HepG2 (cell line): ENCODE results near the gene PYGB. TPM values are rescaled to one million over a fixed set of nuclear protein-coding genes. Genes with fewer than 3 reads are reported as not detected.

Experiments
- ATAC-seq: fragments of 200-7000 bp; cut with Tn5 transposase; 3 replicates; pipeline ENCODE4 v1.9.1; 2020; ENCODE audit warnings: mild to moderate bottlenecking, moderate library complexity
- BruUV-seq: library from RNA; stranded (reverse); fragments of 400-500 nt; replicated peaks from 2 replicates; lab custom pipeline; 2021; lab: Mats Ljungman, UMichigan
- CTCF ChIA-PET: fragments of 300-600 bp; formaldehyde crosslinking; extraction: SDS; loops from one replicate; lab custom pipeline; 2021; ENCODE audit warnings: low total read pairs, inconsistent platforms, low intra/inter-chr PET ratio; lab: Yijun Ruan, JAX
- POLR2A ChIA-PET: fragments of 350-600 bp; sonication (Branson Sonifier 250); formaldehyde crosslinking; loops from one replicate; lab custom pipeline; 2020; ENCODE audit warnings: antibody characterized with exemption, inconsistent platforms; lab: Yijun Ruan, JAX
- DNase-seq: peaks from one replicate; pipeline ENCODE4 v3.0.0-alpha.2; 2015; ENCODE audit warnings: low spot score
- FAIRE-seq: peaks from 3 replicates; lab custom pipeline; 2011; peaks lifted over from hg19 to GRCh38; lab: Jason Lieb, UNC
- H2AFZ ChIP-seq: one replicate; pipeline ENCODE4 v1.6.1; 2011; ENCODE audit warnings: low read length, inconsistent platforms
- H3K27ac ChIP-seq: fragments of 300-600 bp; 3 replicates; pipeline ENCODE4 v1.8.0; 2011; ENCODE audit warnings: mixed run types, mild to moderate bottlenecking, mixed read lengths, low read length, inconsistent platforms; ENCODE audit not compliant: insufficient read depth; ENCODE audit errors: extremely low read length
- H3K27me3 ChIP-seq, 2 experiments: fragments of 200-600 bp in 1 of 2; 2 replicates in 1 of 2; 3 replicates in 1 of 2; pipeline versions ENCODE4 v1.6.0 to v1.8.0; 2011; ENCODE audit warnings: low read length in 2 of 2, mild to moderate bottlenecking in 2 of 2, moderate library complexity in 2 of 2, inconsistent platforms in 1 of 2; ENCODE audit not compliant: insufficient read depth in 2 of 2, control insufficient read depth in 1 of 2
- H3K36me3 ChIP-seq, 2 experiments: fragments of 200-600 bp in 1 of 2; replicated peaks in 1 of 2; 2 replicates in 1 of 2; 3 replicates in 1 of 2; pipeline versions ENCODE4 v1.5.1 to v1.8.0; 2011; ENCODE audit warnings: low read length in 2 of 2, inconsistent platforms in 1 of 2; ENCODE audit not compliant: insufficient read depth in 2 of 2, control insufficient read depth in 1 of 2
- H3K4me1 ChIP-seq: 2 replicates; pipeline ENCODE4 v1.5.1; 2012; ENCODE audit warnings: low read length, inconsistent platforms; ENCODE audit not compliant: insufficient read depth
- H3K4me2 ChIP-seq: 2 replicates; pipeline ENCODE4 v1.6.0; 2011; ENCODE audit warnings: low read depth, low read length, inconsistent platforms
- H3K4me3 ChIP-seq, 3 experiments: fragments of 200-600 bp in 1 of 3; sonication (generic), shearing (Covaris generic) in 1 of 3; replicated peaks in 1 of 3; 2 replicates each; pipeline ENCODE4 v1.5.1; 2011 to 2016; ENCODE audit warnings: low read length in 3 of 3, inconsistent platforms in 2 of 3, low read depth in 2 of 3, mild to moderate bottlenecking in 2 of 3, control low read depth in 1 of 3, mixed read lengths in 1 of 3; ENCODE audit not compliant: insufficient read depth in 1 of 3
- H3K79me2 ChIP-seq: one replicate; pipeline ENCODE4 v1.6.1; 2011; ENCODE audit warnings: low read length, inconsistent platforms; ENCODE audit not compliant: insufficient read depth
- H3K9ac ChIP-seq: 2 replicates; pipeline ENCODE4 v1.6.0; 2011; ENCODE audit warnings: mild to moderate bottlenecking, low read depth, low read length, inconsistent platforms; ENCODE audit not compliant: insufficient read depth
- H3K9me3 ChIP-seq: 2 replicates; pipeline ENCODE4 v1.5.1; 2012; ENCODE audit warnings: mild to moderate bottlenecking, low read length
- H4K20me1 ChIP-seq: 2 replicates; pipeline ENCODE4 v1.6.0; 2011; ENCODE audit warnings: inconsistent platforms, mild to moderate bottlenecking, low read length, moderate library complexity; ENCODE audit not compliant: insufficient read depth
- CTCF ChIP-seq: sonication (generic); formaldehyde crosslinking; IDR thresholded peaks from 2 replicates; pipeline ENCODE4 v1.5.0; 2020; ENCODE audit warnings: mild to moderate bottlenecking, missing genetic modification reagents, moderate library complexity
- MAFK ChIP-seq, 2 experiments: IDR thresholded peaks in 1 of 2; conservative IDR thresholded peaks in 1 of 2; 2 replicates each; pipeline ENCODE4 v1.6.1; 2011; ENCODE audit warnings: improper control_type of control experiment in 2 of 2, low read length in 2 of 2
- WGBS: methylation state at CpG from one replicate; pipeline ENCODE4 v1.1.6; 2017; ENCODE audit warnings: low lambda C conversion rate; 5-methylcytosine and 5-hydroxymethylcytosine counted together
- in situ Hi-C: cut with HindIII; loops from 2 replicates; pipeline ENCODE4 v1.10.0; 2017; ENCODE audit warnings: low pct_unique_long_range_greater_than_20kb; ENCODE audit not compliant: extremely low pct_ligation_motif_present
- intact Hi-C: fragments of 100-400 bp; cut with micrococcal nuclease; formaldehyde crosslinking; loops from one replicate; pipeline ENCODE4 v1.10.0; 2022; ENCODE audit not compliant: unreplicated experiment
- polyA plus RNA-seq, 8 experiments: library from polyadenylated mRNA; depleted of rRNA in 3 of 8; stranded (reverse) in 7 of 8; unstranded in 1 of 8; fragments of >200 nt; fragmentation: Illumina TruSeq in 4 of 8; extraction: Trizol in 4 of 8; gene quantifications; 2 replicates each; pipeline versions ENCODE4 v1.2.1 to v1.2.3, GENCODE V29; 2011 to 2016; ENCODE audit warnings: low read depth in 4 of 8, missing spikeins in 1 of 8, mixed read lengths in 1 of 8; ENCODE audit not compliant: insufficient read depth in 1 of 8
- total RNA-seq, 5 experiments: library from RNA; depleted of rRNA; stranded (reverse); fragments of >200 nt; fragmentation: Illumina TruSeq; extraction: Trizol; gene quantifications; 2 replicates each; pipeline ENCODE4 v1.2.3, GENCODE V29; 2016; ENCODE audit warnings: low read depth in 1 of 5
- TF ChIP-seq, protein P1 (sequence below), 2 experiments: sonication (generic) in 1 of 2; formaldehyde crosslinking in 1 of 2; IDR thresholded peaks; 2 replicates each; pipeline versions ENCODE4 v1.5.1 to v1.6.1; 2011 to 2020; ENCODE audit warnings: borderline replicate concordance in 1 of 2, low read depth in 1 of 2, low read length in 1 of 2, mild to moderate bottlenecking in 1 of 2, missing genetic modification reagents in 1 of 2, moderate library complexity in 1 of 2

The PYGB gene
- total and polyA plus RNA-seq, 2 of the 13 experiments (the other 11 are each of a cell fraction or from before 2014, with no cell fraction given), result 24.2 to 86.3 TPM

- no TSS peak for BruUV-seq
- Histone ChIP-seq H3K4me3 (no peak overlapping the region), H3K9me3 (no peaks in the 10 kb centered on the region), H3K4me2 (no peak overlapping the region), H3K27ac (no peak overlapping the region), H3K79me2 (no peaks in the 10 kb centered on the region), H4K20me1 (no peaks in the 10 kb centered on the region), H3K9ac (no peak overlapping the region), H3K27me3 (no peaks in the 10 kb centered on the region), H3K4me1 (no peaks in the 10 kb centered on the region), H2AFZ (no peak overlapping the region), H3K36me3 (peaks cover 64 to 87% of the 10 kb centered on the region in 2 experiments)
- intact Hi-C loops (no loop called here), in situ Hi-C loops (no loop called here)
- WGBS, result 97% methylated on average over 23 of the region's 24 CpGs
- ATAC-seq (no peak; the same call in 2 of the 3 replicates), DNase-seq (no peak), FAIRE-seq (no peak)
- ChIA-PET CTCF (no interaction called here), POLR2A (interaction anchor here (0.6 kb wide), 1 partner anchor 151 kb away, joined by 3 read pairs; no protein-coding TSS in a partner anchor)
- TF ChIP-seq, protein P1, sequence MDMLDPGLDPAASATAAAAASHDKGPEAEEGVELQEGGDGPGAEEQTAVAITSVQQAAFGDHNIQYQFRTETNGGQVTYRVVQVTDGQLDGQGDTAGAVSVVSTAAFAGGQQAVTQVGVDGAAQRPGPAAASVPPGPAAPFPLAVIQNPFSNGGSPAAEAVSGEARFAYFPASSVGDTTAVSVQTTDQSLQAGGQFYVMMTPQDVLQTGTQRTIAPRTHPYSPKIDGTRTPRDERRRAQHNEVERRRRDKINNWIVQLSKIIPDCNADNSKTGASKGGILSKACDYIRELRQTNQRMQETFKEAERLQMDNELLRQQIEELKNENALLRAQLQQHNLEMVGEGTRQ (IDR thresholded peaks at IDR 0.05; ENCODE audit: low read depth, low read length), result peak; percentile 12; the same call in 1 of the 2 replicates
- TF ChIP-seq, protein P1 (CRISPR knock-in tag; IDR thresholded peaks at IDR 0.05; ENCODE audit: borderline replicate concordance), result no peak
- TF ChIP-seq CTCF (CRISPR knock-in tag) (peak; percentile 12; the same call in 1 of the 2 replicates), MAFK (conservative IDR thresholded peaks at IDR 0.05 in 1 of 2, IDR thresholded peaks at IDR 0.05 in 1 of 2; ENCODE audit: low read length in 2 of 2) (no peak)
These were observed 29.3 kb downstream of the PYGB start for GRCh38 chr20:25277051-25277801.
